NB4 (cell line): ENCODE data around the gene NAA40.

ENCODE experiments used
- DNase-seq: peaks from one replicate; pipeline ENCODE4 v3.0.0; 2010; ENCODE audit warnings: low read depth
- H3K4me3 ChIP-seq: one replicate; pipeline ENCODE4 v1.5.1; 2011; ENCODE audit warnings: mild to moderate bottlenecking, low read depth, low read length, moderate library complexity
- MYC ChIP-seq: IDR thresholded peaks from 2 replicates; pipeline ENCODE4 v1.6.1; 2011; ENCODE audit warnings: low read depth, low read length
- POLR2A ChIP-seq: IDR thresholded peaks from 2 replicates; pipeline ENCODE4 v1.6.1; 2011; ENCODE audit warnings: mild to moderate bottlenecking; ENCODE audit not compliant: insufficient read length; ENCODE audit errors: extremely low read depth
- TF ChIP-seq, protein P1 (sequence below): IDR thresholded peaks from one replicate; pipeline ENCODE4 v1.5.1; 2012; ENCODE audit warnings: low read depth, low read length
- TF ChIP-seq, protein P2 (sequence below): IDR thresholded peaks from 2 replicates; pipeline ENCODE4 v1.6.1; 2011; ENCODE audit warnings: low read depth, low read length

The NAA40 gene

DNA sequence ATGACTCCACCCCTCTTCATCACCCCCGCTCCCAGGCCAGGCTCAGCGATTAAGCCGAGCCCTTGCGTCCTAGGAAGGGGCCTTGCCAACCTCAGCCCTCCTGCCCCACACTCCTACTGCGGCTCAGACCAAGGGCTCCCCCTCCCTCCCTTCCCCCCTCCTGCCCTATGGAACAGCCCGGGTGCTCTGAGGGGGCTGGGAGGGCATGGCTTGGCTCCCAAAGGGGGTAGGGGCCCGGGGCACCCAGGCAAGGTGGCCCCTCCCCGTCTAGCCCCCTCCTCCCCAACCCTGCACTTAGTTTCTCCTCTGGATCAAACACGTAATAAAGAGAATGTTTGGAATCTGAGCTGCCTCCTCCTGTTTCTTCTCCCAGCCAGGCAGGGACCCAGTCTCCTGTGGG, 28.1 kb upstream of the NAA40 start:
- H3K4me3 ChIP-seq: no peak overlapping the region
- no peak for DNase-seq
- TF ChIP-seq, protein P1, sequence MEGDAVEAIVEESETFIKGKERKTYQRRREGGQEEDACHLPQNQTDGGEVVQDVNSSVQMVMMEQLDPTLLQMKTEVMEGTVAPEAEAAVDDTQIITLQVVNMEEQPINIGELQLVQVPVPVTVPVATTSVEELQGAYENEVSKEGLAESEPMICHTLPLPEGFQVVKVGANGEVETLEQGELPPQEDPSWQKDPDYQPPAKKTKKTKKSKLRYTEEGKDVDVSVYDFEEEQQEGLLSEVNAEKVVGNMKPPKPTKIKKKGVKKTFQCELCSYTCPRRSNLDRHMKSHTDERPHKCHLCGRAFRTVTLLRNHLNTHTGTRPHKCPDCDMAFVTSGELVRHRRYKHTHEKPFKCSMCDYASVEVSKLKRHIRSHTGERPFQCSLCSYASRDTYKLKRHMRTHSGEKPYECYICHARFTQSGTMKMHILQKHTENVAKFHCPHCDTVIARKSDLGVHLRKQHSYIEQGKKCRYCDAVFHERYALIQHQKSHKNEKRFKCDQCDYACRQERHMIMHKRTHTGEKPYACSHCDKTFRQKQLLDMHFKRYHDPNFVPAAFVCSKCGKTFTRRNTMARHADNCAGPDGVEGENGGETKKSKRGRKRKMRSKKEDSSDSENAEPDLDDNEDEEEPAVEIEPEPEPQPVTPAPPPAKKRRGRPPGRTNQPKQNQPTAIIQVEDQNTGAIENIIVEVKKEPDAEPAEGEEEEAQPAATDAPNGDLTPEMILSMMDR: no peak
- TF ChIP-seq MYC (no peak), POLR2A (no peak)
- TF ChIP-seq, protein P2, sequence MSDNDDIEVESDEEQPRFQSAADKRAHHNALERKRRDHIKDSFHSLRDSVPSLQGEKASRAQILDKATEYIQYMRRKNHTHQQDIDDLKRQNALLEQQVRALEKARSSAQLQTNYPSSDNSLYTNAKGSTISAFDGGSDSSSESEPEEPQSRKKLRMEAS: no peak

DNA sequence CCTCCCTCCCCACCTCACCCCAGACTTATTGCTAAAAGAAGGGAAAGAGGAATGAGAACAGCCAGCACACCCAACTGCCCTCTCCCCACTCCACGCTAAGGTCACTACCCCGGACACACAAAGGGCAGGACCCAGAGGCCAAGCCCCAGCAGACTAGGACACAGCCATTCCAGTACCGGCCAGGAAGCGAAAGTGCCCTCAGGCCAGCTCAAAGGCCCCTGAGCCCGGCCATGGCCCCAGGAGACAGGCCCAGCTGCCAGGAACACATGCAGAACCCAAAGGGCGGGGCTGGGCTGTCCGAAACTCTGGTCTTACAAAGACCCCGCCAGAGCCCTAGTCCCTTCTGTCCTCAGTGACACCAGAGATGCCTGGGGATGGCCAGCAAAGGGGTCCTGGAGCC, 27.4 kb upstream of the NAA40 start:
- no peak for DNase-seq
- TF ChIP-seq POLR2A (no peak), MYC (no peak)
- TF ChIP-seq, protein P1: no peak
- TF ChIP-seq, protein P2: no peak
- H3K4me3 ChIP-seq: no peak overlapping the region

DNA sequence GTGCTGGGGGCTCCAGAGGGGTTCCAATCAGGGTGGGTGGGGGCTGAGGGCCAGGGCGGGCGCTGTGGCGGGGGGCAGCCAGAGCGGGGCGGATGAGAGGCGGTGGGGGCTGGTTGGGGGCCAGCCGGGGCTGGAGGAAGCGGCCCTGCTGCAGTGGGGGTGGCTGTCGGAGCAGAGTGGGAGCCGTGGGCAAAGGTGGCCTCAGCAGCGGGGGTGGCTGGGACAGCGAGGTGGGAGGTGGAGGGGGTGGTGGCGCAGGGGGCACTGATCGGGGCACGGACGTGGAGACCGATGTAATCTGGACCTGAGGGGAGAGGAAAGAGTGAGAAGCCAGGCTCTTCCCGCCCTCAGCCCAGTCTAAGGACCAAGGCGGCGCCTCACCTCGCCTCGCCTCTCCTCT, 26.9 kb upstream of the NAA40 start:
- no peak for DNase-seq

DNA sequence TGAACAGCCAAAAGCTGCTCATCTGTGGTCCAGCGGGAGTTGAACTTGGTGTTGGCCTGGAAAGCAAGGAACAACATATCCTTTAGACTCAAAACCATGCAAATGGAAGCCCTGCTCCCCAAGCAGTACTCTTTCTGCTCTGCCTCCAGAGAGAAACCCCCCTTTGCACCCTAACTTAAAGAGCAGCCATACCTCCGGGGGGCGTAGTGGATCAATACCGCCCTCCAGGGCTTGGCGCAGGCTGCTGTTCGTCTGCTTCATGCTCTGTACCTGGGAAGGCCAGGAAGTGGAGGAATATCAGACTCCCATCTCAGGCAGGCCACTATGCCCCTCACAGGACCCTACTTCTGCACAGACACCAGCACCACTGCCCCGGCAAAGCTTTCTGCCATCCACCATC, 26.1 kb upstream of the NAA40 start:
- no peak overlapping the region for H3K4me3 ChIP-seq
- TF ChIP-seq, protein P2: no peak
- no peak for TF ChIP-seq MYC
- no peak for TF ChIP-seq POLR2A
- TF ChIP-seq, protein P1: no peak
- DNase-seq: no peak

More for the DNA sequence above, 26.9 kb upstream of the NAA40 start:
- TF ChIP-seq POLR2A: no peak
- TF ChIP-seq MYC: no peak
- no peak overlapping the region for H3K4me3 ChIP-seq

DNA sequence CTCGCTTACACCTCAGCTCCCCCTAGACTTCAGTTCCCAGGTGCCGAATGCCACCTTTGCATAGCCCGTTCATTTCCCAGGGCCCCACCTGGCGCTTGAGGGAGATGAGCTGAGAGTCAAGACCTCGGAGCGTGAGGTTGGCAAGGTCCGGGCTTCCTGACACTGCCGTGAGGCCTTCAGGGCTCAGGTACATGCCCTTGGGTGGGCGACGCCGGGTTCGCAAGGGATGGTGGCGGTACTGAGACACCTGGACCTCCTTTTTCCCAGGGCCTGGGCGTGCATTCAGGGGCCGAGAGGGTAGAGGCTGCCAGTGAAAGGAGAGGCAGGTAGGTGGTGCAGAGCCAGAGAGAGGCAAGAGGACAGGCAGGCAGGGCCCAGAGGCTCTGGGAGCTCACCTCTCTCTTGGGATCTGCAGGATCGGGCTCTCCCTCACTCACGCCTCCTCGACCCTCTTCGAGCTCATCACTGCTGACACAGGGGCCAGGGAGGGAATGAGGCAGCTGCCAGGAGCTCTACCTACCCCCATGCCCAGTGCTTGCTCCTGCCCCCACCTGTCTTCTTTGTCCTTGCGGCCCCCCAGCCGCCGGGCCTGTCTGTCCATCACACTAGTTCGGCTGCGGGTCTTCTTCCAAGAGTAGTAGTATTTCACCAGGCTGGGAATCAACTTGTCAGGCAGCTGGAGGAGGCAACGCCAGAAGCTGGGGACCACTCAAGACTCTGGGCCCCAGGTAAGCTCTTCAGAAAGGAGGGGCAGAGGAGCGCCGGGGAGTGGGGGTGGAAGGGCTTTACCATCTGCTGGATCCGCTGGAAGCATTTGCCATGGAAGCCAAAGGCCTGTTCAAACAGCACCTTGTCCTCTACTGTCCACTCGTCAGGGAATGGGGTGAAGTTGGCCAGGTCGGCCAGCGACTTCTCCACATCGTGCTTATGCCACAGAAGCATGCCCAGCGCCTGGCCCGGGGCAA, 24.7 kb upstream of the NAA40 start:
- TF ChIP-seq, protein P1: no peak
- no peak for TF ChIP-seq MYC
- TF ChIP-seq, protein P2: no peak
- no peak for TF ChIP-seq POLR2A
- H3K4me3 ChIP-seq: no peak overlapping the region
- DNase-seq: no peak

DNA sequence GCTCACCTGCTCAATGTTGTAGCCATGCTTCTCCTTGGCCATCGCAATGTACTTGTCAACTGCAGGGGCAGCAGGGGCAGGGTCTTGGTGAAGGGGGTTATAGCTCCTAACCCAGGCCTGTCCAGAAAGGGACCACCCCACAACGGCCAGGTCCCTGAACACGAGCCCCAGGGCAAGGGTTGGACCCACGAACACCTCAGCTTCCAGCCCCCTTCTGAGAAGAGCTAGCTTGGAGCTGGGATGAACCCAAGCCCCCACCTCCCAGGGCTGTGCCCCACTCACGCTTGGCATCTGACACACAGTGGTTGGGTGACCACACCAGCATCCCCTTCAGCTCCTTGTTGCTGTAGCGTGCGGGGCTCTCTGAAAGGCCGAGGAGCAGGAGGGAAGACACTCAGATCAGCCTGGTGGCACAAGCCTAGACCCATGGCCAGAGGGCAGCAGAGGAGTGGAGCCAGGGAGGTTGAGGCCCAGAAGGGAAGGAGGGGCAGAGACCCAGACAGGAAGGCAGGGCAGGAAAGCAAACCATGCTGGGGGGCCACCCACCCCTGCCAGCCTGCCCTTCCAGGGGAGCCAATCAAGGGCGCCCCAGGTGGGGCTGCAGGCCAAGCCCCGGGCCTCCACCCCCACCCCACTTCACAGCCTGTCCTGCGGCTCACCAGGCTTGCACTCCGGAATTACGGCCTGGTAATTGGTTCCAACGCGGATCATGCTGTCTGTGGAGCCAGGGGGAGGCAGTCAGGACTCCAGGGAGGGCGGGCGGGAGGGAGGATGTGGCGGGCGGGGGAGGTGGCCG, 23.7 kb upstream of the NAA40 start:
- no peak overlapping the region for H3K4me3 ChIP-seq
- TF ChIP-seq, protein P2: no peak
- no peak for TF ChIP-seq MYC
- TF ChIP-seq, protein P1: no peak
- TF ChIP-seq POLR2A: no peak
- peak; percentile 77 for DNase-seq
